Liver (tissue), 9 donors: Measurements from ENCODE around the gene PARD6G. TPM values are rescaled to one million over a fixed set of nuclear protein-coding genes. Genes with fewer than 3 reads are reported as not detected.

ENCODE experiments used
- DNase-seq: peaks from one replicate; pipeline ENCODE4 v3.0.0-alpha.2; 2017; ENCODE audit warnings: low spot score
- H3K27ac ChIP-seq, 2 donors: one replicate each; pipeline ENCODE4 v1.7.0; 2013; ENCODE audit warnings: inconsistent platforms in 2 of 2, low read length in 2 of 2, control low read depth in 1 of 2, low read depth in 1 of 2, mild to moderate bottlenecking in 1 of 2
- H3K27me3 ChIP-seq, 4 donors: one replicate each; pipeline versions ENCODE4 v1.6.1 to v1.7.0; 2013; ENCODE audit warnings: low read length in 3 of 4, inconsistent platforms in 1 of 4, mild to moderate bottlenecking in 1 of 4, moderate library complexity in 1 of 4; ENCODE audit not compliant: control insufficient read depth in 4 of 4, insufficient read depth in 4 of 4
- H3K36me3 ChIP-seq, 4 donors: one replicate each; pipeline versions ENCODE4 v1.6.1 to v1.7.0; 2013; ENCODE audit warnings: low read length in 3 of 4, mild to moderate bottlenecking in 3 of 4, low read depth in 1 of 4, moderate library complexity in 1 of 4; ENCODE audit not compliant: control insufficient read depth in 4 of 4, insufficient read depth in 3 of 4
- H3K4me1 ChIP-seq, 4 donors: one replicate each; pipeline versions ENCODE4 v1.6.1 to v1.7.0; 2013; ENCODE audit warnings: low read length in 3 of 4, mild to moderate bottlenecking in 3 of 4, moderate library complexity in 1 of 4; ENCODE audit not compliant: control insufficient read depth in 4 of 4, insufficient read depth in 4 of 4
- H3K4me3 ChIP-seq, 3 donors: one replicate each; pipeline versions ENCODE4 v1.6.1 to v1.7.0; 2013; ENCODE audit warnings: low read length in 3 of 3, control low read depth in 1 of 3, low read depth in 1 of 3, mild to moderate bottlenecking in 1 of 3
- H3K9ac ChIP-seq, 2 donors: one replicate each; pipeline ENCODE4 v1.7.0; 2013; ENCODE audit warnings: low read length in 2 of 2, mild to moderate bottlenecking in 2 of 2, moderate library complexity in 2 of 2, control low read depth in 1 of 2, low read depth in 1 of 2
- H3K9me3 ChIP-seq, 4 donors: one replicate each; pipeline versions ENCODE4 v1.6.1 to v1.7.0; 2013; ENCODE audit warnings: low read length in 3 of 4; ENCODE audit not compliant: control insufficient read depth in 4 of 4
- EGR1 ChIP-seq, 2 donors: IDR thresholded peaks; 2 replicates each; pipeline ENCODE4 v1.6.1; 2016 to 2018; ENCODE audit warnings: antibody characterized with exemption in 2 of 2, low read depth in 2 of 2
- FOXA1 ChIP-seq: IDR thresholded peaks from 2 replicates; pipeline ENCODE4 v1.6.1; 2016; ENCODE audit warnings: antibody characterized with exemption
- FOXA2 ChIP-seq: IDR thresholded peaks from 2 replicates; pipeline ENCODE4 v1.6.1; 2016; ENCODE audit warnings: antibody characterized with exemption
- GABPA ChIP-seq, 2 donors: IDR thresholded peaks in 1 of 2; conservative IDR thresholded peaks in 1 of 2; 2 replicates each; pipeline ENCODE4 v1.6.1; 2016; ENCODE audit warnings: antibody characterized with exemption in 2 of 2, mild to moderate bottlenecking in 1 of 2, moderate library complexity in 1 of 2
- HNF4A ChIP-seq, 2 donors: conservative IDR thresholded peaks; 2 replicates each; pipeline ENCODE4 v1.6.1; 2016; ENCODE audit warnings: antibody characterized with exemption in 2 of 2, mild to moderate bottlenecking in 2 of 2
- HNF4G ChIP-seq: IDR thresholded peaks from 2 replicates; pipeline ENCODE4 v1.6.1; 2016; ENCODE audit warnings: antibody characterized with exemption
- JUND ChIP-seq, 2 donors: IDR thresholded peaks; 2 replicates each; pipeline ENCODE4 v1.6.1; 2016; ENCODE audit warnings: antibody characterized with exemption in 2 of 2
- NR2F2 ChIP-seq: IDR thresholded peaks from 2 replicates; pipeline ENCODE4 v1.6.1; 2016; ENCODE audit warnings: antibody characterized with exemption
- RXRA ChIP-seq, 2 donors: IDR thresholded peaks; 2 replicates each; pipeline ENCODE4 v1.6.1; 2017 to 2018; ENCODE audit warnings: antibody characterized with exemption in 2 of 2, mild to moderate bottlenecking in 1 of 2
- SP1 ChIP-seq: IDR thresholded peaks from 2 replicates; pipeline ENCODE4 v1.6.1; 2018; ENCODE audit warnings: antibody characterized with exemption, mild to moderate bottlenecking
- YY1 ChIP-seq: IDR thresholded peaks from 2 replicates; pipeline ENCODE4 v1.6.1; 2016; ENCODE audit warnings: antibody characterized with exemption, mild to moderate bottlenecking
- WGBS: extraction: QIAGEN DNeasy Blood & Tissue Kit; methylation state at CpG from one replicate; pipeline ENCODE4 v1.1.7; 2013; 5-methylcytosine and 5-hydroxymethylcytosine counted together
- polyA plus RNA-seq, 2 donors: library from polyadenylated mRNA; stranded (reverse) in 1 of 2; unstranded in 1 of 2; fragments of 200-250 nt in 1 of 2; fragments of >200 nt in 1 of 2; fragmentation: Nextera tagmentation in 1 of 2; extraction: Ambion mirVana in 1 of 2; gene quantifications; one replicate each; pipeline versions ENCODE4 v1.2.1 to v1.2.3, GENCODE V29; 2013 to 2015
- total RNA-seq, 2 donors: library from RNA; depleted of rRNA; stranded (reverse); fragments of >200 nt; gene quantifications; one replicate each; pipeline ENCODE4 v1.2.3, GENCODE V29; 2014
- TF ChIP-seq, protein P1 (sequence below): IDR thresholded peaks from 2 replicates; pipeline ENCODE4 v1.6.1; 2016; ENCODE audit warnings: antibody characterized with exemption
- TF ChIP-seq, protein P2 (sequence below): IDR thresholded peaks from 2 replicates; pipeline ENCODE4 v1.6.1; 2016; ENCODE audit warnings: antibody characterized with exemption, mild to moderate bottlenecking
- TF ChIP-seq, protein P3 (sequence below): fragments of 150-350 bp; IDR thresholded peaks from 2 replicates; pipeline ENCODE4 v1.5.1; 2017; ENCODE audit warnings: improper control_type of control experiment, low read depth, low read length; ENCODE audit not compliant: missing input control
- TF ChIP-seq, protein P4 (sequence below): IDR thresholded peaks from 2 replicates; pipeline ENCODE4 v1.6.1; 2016; ENCODE audit warnings: antibody characterized with exemption
- TF ChIP-seq, protein P5 (sequence below): IDR thresholded peaks from 2 replicates; pipeline ENCODE4 v1.6.1; 2016; ENCODE audit warnings: antibody characterized with exemption
- donor health status: healthy.
- donor health status: healthy.
- donor health status: healthy.
- donor health status: healthy.
- donor health status: healthy.

Gene PARD6G
- total and polyA plus RNA-seq, 4 donors, result 0.96 to 2.4 (median 1.8) TPM

DNA sequence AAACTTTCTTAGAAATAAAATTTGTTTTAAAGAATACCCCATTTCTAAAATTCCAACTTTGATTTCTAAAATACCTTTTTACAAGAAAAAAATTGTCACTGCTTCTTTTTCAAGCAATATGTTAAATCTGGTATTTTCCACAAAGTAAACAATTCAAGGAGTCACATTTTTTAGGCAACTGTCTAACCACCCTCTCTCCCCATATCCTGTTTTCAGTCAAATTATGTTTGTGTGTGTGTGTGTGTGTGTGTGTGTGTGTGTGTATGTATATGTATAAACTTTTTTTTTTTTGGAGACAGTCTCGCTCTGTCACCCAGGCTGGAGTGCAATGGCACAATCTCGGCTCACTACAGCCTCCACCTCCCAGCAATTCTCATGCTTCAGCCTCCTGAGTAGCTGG lies 79.0 kb downstream of the PARD6G start:
- Histone ChIP-seq H3K27me3 (no peaks in the 10 kb centered on the region), H3K9ac (no peak overlapping the region), H3K4me3 (no peak overlapping the region), H3K27ac (no peak overlapping the region), H3K9me3 (peaks cover 0 to 3% (median 0%) of the 10 kb centered on the region in 4 donors), H3K4me1 (peaks cover 0 to 2% (median 0%) of the 10 kb centered on the region in 4 donors), H3K36me3 (no peaks in the 10 kb centered on the region)
- DNase-seq, result no peak
- 88% methylated on average over 2 of the region's 2 CpGs for WGBS
- TF ChIP-seq, protein P1, sequence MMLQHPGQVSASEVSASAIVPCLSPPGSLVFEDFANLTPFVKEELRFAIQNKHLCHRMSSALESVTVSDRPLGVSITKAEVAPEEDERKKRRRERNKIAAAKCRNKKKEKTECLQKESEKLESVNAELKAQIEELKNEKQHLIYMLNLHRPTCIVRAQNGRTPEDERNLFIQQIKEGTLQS, result no peak
- TF ChIP-seq, protein P2, sequence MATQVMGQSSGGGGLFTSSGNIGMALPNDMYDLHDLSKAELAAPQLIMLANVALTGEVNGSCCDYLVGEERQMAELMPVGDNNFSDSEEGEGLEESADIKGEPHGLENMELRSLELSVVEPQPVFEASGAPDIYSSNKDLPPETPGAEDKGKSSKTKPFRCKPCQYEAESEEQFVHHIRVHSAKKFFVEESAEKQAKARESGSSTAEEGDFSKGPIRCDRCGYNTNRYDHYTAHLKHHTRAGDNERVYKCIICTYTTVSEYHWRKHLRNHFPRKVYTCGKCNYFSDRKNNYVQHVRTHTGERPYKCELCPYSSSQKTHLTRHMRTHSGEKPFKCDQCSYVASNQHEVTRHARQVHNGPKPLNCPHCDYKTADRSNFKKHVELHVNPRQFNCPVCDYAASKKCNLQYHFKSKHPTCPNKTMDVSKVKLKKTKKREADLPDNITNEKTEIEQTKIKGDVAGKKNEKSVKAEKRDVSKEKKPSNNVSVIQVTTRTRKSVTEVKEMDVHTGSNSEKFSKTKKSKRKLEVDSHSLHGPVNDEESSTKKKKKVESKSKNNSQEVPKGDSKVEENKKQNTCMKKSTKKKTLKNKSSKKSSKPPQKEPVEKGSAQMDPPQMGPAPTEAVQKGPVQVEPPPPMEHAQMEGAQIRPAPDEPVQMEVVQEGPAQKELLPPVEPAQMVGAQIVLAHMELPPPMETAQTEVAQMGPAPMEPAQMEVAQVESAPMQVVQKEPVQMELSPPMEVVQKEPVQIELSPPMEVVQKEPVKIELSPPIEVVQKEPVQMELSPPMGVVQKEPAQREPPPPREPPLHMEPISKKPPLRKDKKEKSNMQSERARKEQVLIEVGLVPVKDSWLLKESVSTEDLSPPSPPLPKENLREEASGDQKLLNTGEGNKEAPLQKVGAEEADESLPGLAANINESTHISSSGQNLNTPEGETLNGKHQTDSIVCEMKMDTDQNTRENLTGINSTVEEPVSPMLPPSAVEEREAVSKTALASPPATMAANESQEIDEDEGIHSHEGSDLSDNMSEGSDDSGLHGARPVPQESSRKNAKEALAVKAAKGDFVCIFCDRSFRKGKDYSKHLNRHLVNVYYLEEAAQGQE, result no peak
- TF ChIP-seq, protein P3, sequence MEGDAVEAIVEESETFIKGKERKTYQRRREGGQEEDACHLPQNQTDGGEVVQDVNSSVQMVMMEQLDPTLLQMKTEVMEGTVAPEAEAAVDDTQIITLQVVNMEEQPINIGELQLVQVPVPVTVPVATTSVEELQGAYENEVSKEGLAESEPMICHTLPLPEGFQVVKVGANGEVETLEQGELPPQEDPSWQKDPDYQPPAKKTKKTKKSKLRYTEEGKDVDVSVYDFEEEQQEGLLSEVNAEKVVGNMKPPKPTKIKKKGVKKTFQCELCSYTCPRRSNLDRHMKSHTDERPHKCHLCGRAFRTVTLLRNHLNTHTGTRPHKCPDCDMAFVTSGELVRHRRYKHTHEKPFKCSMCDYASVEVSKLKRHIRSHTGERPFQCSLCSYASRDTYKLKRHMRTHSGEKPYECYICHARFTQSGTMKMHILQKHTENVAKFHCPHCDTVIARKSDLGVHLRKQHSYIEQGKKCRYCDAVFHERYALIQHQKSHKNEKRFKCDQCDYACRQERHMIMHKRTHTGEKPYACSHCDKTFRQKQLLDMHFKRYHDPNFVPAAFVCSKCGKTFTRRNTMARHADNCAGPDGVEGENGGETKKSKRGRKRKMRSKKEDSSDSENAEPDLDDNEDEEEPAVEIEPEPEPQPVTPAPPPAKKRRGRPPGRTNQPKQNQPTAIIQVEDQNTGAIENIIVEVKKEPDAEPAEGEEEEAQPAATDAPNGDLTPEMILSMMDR, result no peak
- TF ChIP-seq HNF4G, result no peak
- TF ChIP-seq YY1, result no peak
- no peak for TF ChIP-seq JUND (IDR thresholded peaks at IDR 0.05)
- TF ChIP-seq GABPA (IDR thresholded peaks at IDR 0.05 in 1 of 2, conservative IDR thresholded peaks at IDR 0.05 in 1 of 2), result no peak
- TF ChIP-seq FOXA2, result no peak
- TF ChIP-seq, protein P4, sequence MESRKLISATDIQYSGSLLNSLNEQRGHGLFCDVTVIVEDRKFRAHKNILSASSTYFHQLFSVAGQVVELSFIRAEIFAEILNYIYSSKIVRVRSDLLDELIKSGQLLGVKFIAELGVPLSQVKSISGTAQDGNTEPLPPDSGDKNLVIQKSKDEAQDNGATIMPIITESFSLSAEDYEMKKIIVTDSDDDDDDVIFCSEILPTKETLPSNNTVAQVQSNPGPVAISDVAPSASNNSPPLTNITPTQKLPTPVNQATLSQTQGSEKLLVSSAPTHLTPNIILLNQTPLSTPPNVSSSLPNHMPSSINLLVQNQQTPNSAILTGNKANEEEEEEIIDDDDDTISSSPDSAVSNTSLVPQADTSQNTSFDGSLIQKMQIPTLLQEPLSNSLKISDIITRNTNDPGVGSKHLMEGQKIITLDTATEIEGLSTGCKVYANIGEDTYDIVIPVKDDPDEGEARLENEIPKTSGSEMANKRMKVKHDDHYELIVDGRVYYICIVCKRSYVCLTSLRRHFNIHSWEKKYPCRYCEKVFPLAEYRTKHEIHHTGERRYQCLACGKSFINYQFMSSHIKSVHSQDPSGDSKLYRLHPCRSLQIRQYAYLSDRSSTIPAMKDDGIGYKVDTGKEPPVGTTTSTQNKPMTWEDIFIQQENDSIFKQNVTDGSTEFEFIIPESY, result no peak
- TF ChIP-seq, protein P5, sequence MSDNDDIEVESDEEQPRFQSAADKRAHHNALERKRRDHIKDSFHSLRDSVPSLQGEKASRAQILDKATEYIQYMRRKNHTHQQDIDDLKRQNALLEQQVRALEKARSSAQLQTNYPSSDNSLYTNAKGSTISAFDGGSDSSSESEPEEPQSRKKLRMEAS, result no peak
- no peak for TF ChIP-seq SP1
- TF ChIP-seq HNF4A (conservative IDR thresholded peaks at IDR 0.05), result no peak

DNA sequence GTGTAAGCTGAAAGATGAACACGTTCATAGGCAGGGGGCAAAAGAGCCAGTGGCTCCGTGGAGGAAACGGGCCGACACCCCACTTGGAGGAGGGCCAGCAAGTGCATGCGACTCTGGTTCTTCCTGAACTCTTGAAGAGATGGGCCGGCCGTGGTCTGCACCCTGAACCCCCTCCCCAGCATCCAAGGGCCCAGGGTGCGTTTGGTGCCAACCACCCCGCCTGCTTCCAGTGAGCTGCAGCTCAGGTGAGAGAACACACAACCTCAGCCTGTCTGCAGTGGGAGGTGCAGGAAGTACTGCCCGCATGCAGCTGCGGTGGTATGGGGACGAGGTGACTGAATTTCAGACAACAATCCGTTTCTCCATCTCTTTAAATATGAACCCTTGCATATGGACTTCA lies 79.4 kb downstream of the PARD6G start:
- WGBS, result 80% methylated on average over 13 of the region's 13 CpGs
- Histone ChIP-seq H3K9me3 (peaks cover 0 to 3% (median 0%) of the 10 kb centered on the region in 4 donors), H3K27me3 (no peaks in the 10 kb centered on the region), H3K4me3 (no peak overlapping the region), H3K9ac (no peak overlapping the region), H3K4me1 (peaks cover 0 to 2% (median 0%) of the 10 kb centered on the region in 4 donors), H3K36me3 (no peaks in the 10 kb centered on the region), H3K27ac (no peak overlapping the region)
- no peak for DNase-seq
- TF ChIP-seq FOXA1 (no peak), RXRA (IDR thresholded peaks at IDR 0.05) (no peak), YY1 (no peak), NR2F2 (no peak), EGR1 (IDR thresholded peaks at IDR 0.05; ENCODE audit: low read depth in 2 of 2) (no peak)
